GM12874 (cell line): Measurements from ENCODE around the gene SLC22A2.

Source experiments
- CTCF ChIP-seq: IDR thresholded peaks from 2 replicates; pipeline ENCODE4 v1.5.1; 2011; ENCODE audit warnings: low read depth, mild to moderate bottlenecking, control low read depth, low read length, moderate library complexity; ENCODE audit not compliant: insufficient read depth

SLC22A2 gene

GRCh38 chr6:160247457-160247883 lies 11.2 kb downstream of the SLC22A2 start:
- no peak for TF ChIP-seq CTCF

- TF ChIP-seq CTCF: no peak
Observed at GRCh38 chr6:160240691-160241084, 17.9 kb downstream of the SLC22A2 start.

GRCh38 chr6:160239929-160240690 lies 18.5 kb downstream of the SLC22A2 start:
- no peak for TF ChIP-seq CTCF

- no peak for TF ChIP-seq CTCF
Observed at GRCh38 chr6:160238761-160239751, 19.6 kb downstream of the SLC22A2 start.

- no peak for TF ChIP-seq CTCF
Observed at GRCh38 chr6:160238278-160238711, 20.3 kb downstream of the SLC22A2 start.

- TF ChIP-seq CTCF: no peak
Observed at GRCh38 chr6:160227769-160228161, 30.9 kb downstream of the SLC22A2 start.

GRCh38 chr6:160227038-160227768 lies 31.4 kb downstream of the SLC22A2 start:
- no peak for TF ChIP-seq CTCF
